Transverse colon (tissue), 3 donors: Measurements from ENCODE around the gene KCNJ10.

ENCODE experiments used
- POLR2A ChIP-seq: fragments of 450-650 bp; IDR thresholded peaks from one replicate; pipeline ENCODE4 v1.6.1; 2016; ENCODE audit warnings: antibody characterized with exemption, mild to moderate bottlenecking, moderate library complexity
- TF ChIP-seq, protein P1 (sequence below), 5 experiments: fragments of 200-600 bp in 3 of 5; fragments of 450-650 bp in 2 of 5; sonication (generic) in 3 of 5; IDR thresholded peaks; 1 replicate in 2 of 5; 2 replicates in 3 of 5; pipeline ENCODE4 v1.5.1; 2016 to 2017; ENCODE audit warnings: antibody characterized with exemption in 5 of 5, inconsistent platforms in 3 of 5, mild to moderate bottlenecking in 2 of 5, moderate library complexity in 1 of 5

DNA sequence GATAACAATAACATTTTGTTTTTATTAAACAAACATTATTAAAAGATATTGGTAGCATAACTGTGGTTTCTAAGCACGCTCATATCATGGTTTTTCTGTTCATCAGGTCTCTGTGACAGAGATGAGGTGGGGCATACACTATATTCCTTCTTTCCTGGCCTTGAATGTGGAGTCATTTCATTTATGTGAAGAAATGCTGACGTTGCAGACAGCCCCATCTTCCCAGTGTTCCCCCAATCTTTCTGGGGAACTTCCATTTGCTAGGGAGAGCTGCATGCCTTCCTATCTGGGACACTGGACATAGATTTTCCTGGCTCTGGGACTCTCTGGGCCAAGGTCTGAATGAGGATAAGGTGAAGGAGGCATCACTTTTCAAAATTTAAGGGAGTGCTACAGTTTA lies 68.5 kb downstream of the KCNJ10 start:
- TF ChIP-seq, protein P1, sequence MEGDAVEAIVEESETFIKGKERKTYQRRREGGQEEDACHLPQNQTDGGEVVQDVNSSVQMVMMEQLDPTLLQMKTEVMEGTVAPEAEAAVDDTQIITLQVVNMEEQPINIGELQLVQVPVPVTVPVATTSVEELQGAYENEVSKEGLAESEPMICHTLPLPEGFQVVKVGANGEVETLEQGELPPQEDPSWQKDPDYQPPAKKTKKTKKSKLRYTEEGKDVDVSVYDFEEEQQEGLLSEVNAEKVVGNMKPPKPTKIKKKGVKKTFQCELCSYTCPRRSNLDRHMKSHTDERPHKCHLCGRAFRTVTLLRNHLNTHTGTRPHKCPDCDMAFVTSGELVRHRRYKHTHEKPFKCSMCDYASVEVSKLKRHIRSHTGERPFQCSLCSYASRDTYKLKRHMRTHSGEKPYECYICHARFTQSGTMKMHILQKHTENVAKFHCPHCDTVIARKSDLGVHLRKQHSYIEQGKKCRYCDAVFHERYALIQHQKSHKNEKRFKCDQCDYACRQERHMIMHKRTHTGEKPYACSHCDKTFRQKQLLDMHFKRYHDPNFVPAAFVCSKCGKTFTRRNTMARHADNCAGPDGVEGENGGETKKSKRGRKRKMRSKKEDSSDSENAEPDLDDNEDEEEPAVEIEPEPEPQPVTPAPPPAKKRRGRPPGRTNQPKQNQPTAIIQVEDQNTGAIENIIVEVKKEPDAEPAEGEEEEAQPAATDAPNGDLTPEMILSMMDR (IDR thresholded peaks at IDR 0.05) = no peak
- no peak for TF ChIP-seq POLR2A
